SK-N-SH (cell line): ENCODE results near the gene MEF2B. TPM values are rescaled to one million over a fixed set of nuclear protein-coding genes. Genes with fewer than 3 reads are reported as not detected.

ENCODE experiments used
- CTCF ChIA-PET: fragments of 300-600, 350-600 bp; formaldehyde crosslinking; extraction: SDS; loops from one replicate; lab custom pipeline; 2021; lab: Yijun Ruan, JAX
- POLR2A ChIA-PET: fragments of 350-600 bp; sonication (Branson Sonifier 250); formaldehyde crosslinking; extraction: SDS; loops from one replicate; lab custom pipeline; 2020; ENCODE audit warnings: antibody characterized with exemption, inconsistent platforms; lab: Yijun Ruan, JAX
- DNase-seq: peaks from one replicate; pipeline ENCODE4 v3.0.0; 2012
- H2AFZ ChIP-seq: fragments of 200-600 bp; sonication (generic); 2 replicates; pipeline ENCODE4 v1.8.1; 2016; ENCODE audit warnings: antibody characterized with exemption, mild to moderate bottlenecking, low read depth
- H3F3A ChIP-seq: fragments of 200-600 bp; sonication (generic); replicated peaks from 2 replicates; pipeline ENCODE3; 2016; ENCODE audit warnings: antibody characterized with exemption, mild to moderate bottlenecking; ENCODE audit not compliant: insufficient read depth
- H3K27ac ChIP-seq, 2 experiments: fragments of 200-500 bp in 1 of 2; fragments of 200-600 bp in 1 of 2; sonication (Bioruptor generic) in 1 of 2; sonication (generic), shearing (Covaris generic) in 1 of 2; 2 replicates each; pipeline versions ENCODE4 v1.5.1 to v1.6.1; 2014 to 2016; ENCODE audit warnings: low read depth in 2 of 2, inconsistent platforms in 1 of 2, low read length in 1 of 2, mild to moderate bottlenecking in 1 of 2, mixed read lengths in 1 of 2
- H3K27me3 ChIP-seq: fragments of 200-600 bp; sonication (generic), shearing (Covaris generic); 2 replicates; pipeline ENCODE4 v1.6.1; 2016; ENCODE audit warnings: mixed run types; ENCODE audit not compliant: insufficient read depth
- H3K36me3 ChIP-seq, 2 experiments: fragments of 200-500 bp in 1 of 2; fragments of 200-600 bp in 1 of 2; sonication (Bioruptor generic) in 1 of 2; sonication (generic) in 1 of 2; replicated peaks in 1 of 2; 2 replicates each; pipeline versions ENCODE3 to v1.5.1; 2014 to 2016; ENCODE audit warnings: low read length in 1 of 2, mild to moderate bottlenecking in 1 of 2; ENCODE audit not compliant: insufficient read depth in 2 of 2, control insufficient read depth in 1 of 2
- H3K4me1 ChIP-seq, 2 experiments: fragments of 200-500 bp in 1 of 2; fragments of 200-600 bp in 1 of 2; sonication (Bioruptor generic) in 1 of 2; sonication (generic), shearing (Covaris generic) in 1 of 2; 2 replicates each; pipeline versions ENCODE4 v1.5.1 to v1.6.1; 2014 to 2016; ENCODE audit warnings: low read depth in 1 of 2, low read length in 1 of 2, mixed run types in 1 of 2; ENCODE audit not compliant: insufficient read depth in 2 of 2, control insufficient read depth in 1 of 2
- H3K4me2 ChIP-seq: fragments of 200-600 bp; sonication (generic), shearing (Covaris generic); 2 replicates; pipeline ENCODE4 v1.6.1; 2017; ENCODE audit warnings: mixed run types
- H3K4me3 ChIP-seq, 2 experiments: fragments of 200-500 bp in 1 of 2; fragments of 200-600 bp in 1 of 2; sonication (Bioruptor generic) in 1 of 2; sonication (generic), shearing (Covaris generic) in 1 of 2; 2 replicates each; pipeline versions ENCODE4 v1.5.1 to v1.8.1; 2014 to 2016; ENCODE audit warnings: low read depth in 2 of 2, inconsistent platforms in 1 of 2, low read length in 1 of 2, mild to moderate bottlenecking in 1 of 2, mixed read lengths in 1 of 2, moderate library complexity in 1 of 2
- H3K79me2 ChIP-seq: fragments of 200-600 bp; sonication (generic); 2 replicates; pipeline ENCODE4 v1.8.1; 2017; ENCODE audit warnings: mild to moderate bottlenecking; ENCODE audit not compliant: insufficient read depth
- H3K9ac ChIP-seq: fragments of 200-600 bp; sonication (generic); 2 replicates; pipeline ENCODE4 v1.6.1; 2017; ENCODE audit warnings: mixed run types
- H3K9me2 ChIP-seq: fragments of 200-600 bp; sonication (generic); 2 replicates; pipeline ENCODE4 v1.6.1; 2017; ENCODE audit warnings: mixed run types
- H3K9me3 ChIP-seq: fragments of 200-600 bp; sonication (generic); 2 replicates; pipeline ENCODE4 v1.6.1; 2017; ENCODE audit warnings: mixed run types, mild to moderate bottlenecking, moderate library complexity
- H4K20me1 ChIP-seq: fragments of 200-600 bp; sonication (generic); 2 replicates; pipeline ENCODE4 v1.6.1; 2017; ENCODE audit warnings: mild to moderate bottlenecking, mixed run types; ENCODE audit not compliant: insufficient read depth
- CHD2 ChIP-seq: fragments of 150-350 bp; IDR thresholded peaks from 2 replicates; pipeline ENCODE4 v1.6.1; 2018; ENCODE audit warnings: low read length; ENCODE audit not compliant: partially characterized antibody
- ELF1 ChIP-seq: IDR thresholded peaks from 2 replicates; pipeline ENCODE4 v1.4.0; 2012
- EP300 ChIP-seq, 2 experiments: IDR thresholded peaks; 2 replicates each; pipeline versions ENCODE4 v1.4.0 to v1.6.1; 2012; ENCODE audit warnings: borderline replicate concordance in 1 of 2, low read depth in 1 of 2, low read length in 1 of 2
- GABPA ChIP-seq: IDR thresholded peaks from 2 replicates; pipeline ENCODE4 v1.4.0; 2012; ENCODE audit warnings: low read depth, mild to moderate bottlenecking
- GATA2 ChIP-seq: sonication (generic); formaldehyde crosslinking; IDR thresholded peaks from 2 replicates; pipeline ENCODE4 v1.5.0; 2020; ENCODE audit warnings: mild to moderate bottlenecking, missing genetic modification reagents
- JUND ChIP-seq: IDR thresholded peaks from 2 replicates; pipeline ENCODE4 v1.4.0; 2012
- MEF2A ChIP-seq: IDR thresholded peaks from 2 replicates; pipeline ENCODE4 v1.4.0; 2012; ENCODE audit warnings: low read depth, borderline replicate concordance
- MXI1 ChIP-seq: IDR thresholded peaks from 2 replicates; pipeline ENCODE4 v1.6.1; 2012; ENCODE audit warnings: mild to moderate bottlenecking, low read depth, low read length, improper control_type of control experiment
- POLR2AphosphoS5 ChIP-seq: IDR thresholded peaks from 2 replicates; pipeline ENCODE4 v1.6.1; 2012; ENCODE audit warnings: low read depth, low read length
- RAD21 ChIP-seq: IDR thresholded peaks from 2 replicates; pipeline ENCODE4 v1.6.1; 2012; ENCODE audit warnings: mild to moderate bottlenecking, low read length
- RCOR1 ChIP-seq: fragments of 150-350 bp; IDR thresholded peaks from 2 replicates; pipeline ENCODE4 v1.6.1; 2017; ENCODE audit warnings: antibody characterized with exemption, low read length
- RFX5 ChIP-seq: IDR thresholded peaks from 2 replicates; pipeline ENCODE4 v1.6.1; 2012; ENCODE audit warnings: mild to moderate bottlenecking, improper control_type of control experiment, low read length
- RXRA ChIP-seq: IDR thresholded peaks from 2 replicates; pipeline ENCODE4 v1.4.0; 2012; ENCODE audit warnings: low read depth, mild to moderate bottlenecking, borderline replicate concordance
- SIN3A ChIP-seq: IDR thresholded peaks from 2 replicates; pipeline ENCODE4 v1.6.1; 2012; ENCODE audit warnings: low read depth, mild to moderate bottlenecking, low read length, moderate library complexity, borderline replicate concordance
- TAF1 ChIP-seq: IDR thresholded peaks from 2 replicates; pipeline ENCODE4 v1.6.1; 2012; ENCODE audit warnings: low read depth, mild to moderate bottlenecking, low read length, moderate library complexity, borderline replicate concordance
- USF1 ChIP-seq: IDR thresholded peaks from 2 replicates; pipeline ENCODE4 v1.4.0; 2012; ENCODE audit warnings: low read depth, borderline replicate concordance
- YY1 ChIP-seq: IDR thresholded peaks from 2 replicates; pipeline ENCODE4 v1.4.0; 2012; ENCODE audit warnings: low read depth, mild to moderate bottlenecking
- ZBTB33 ChIP-seq: IDR thresholded peaks from 2 replicates; pipeline ENCODE4 v1.4.0; 2012; ENCODE audit warnings: low read depth, borderline replicate concordance
- WGBS: methylation state at CpG from one replicate; pipeline ENCODE4 v1.1.6; 2017; ENCODE audit warnings: low lambda C conversion rate; 5-methylcytosine and 5-hydroxymethylcytosine counted together
- polyA plus RNA-seq, 3 experiments: library from polyadenylated mRNA; depleted of rRNA; stranded (reverse); fragments of >200 nt; gene quantifications; 2 replicates each; pipeline ENCODE4 v1.2.3, GENCODE V29; 2012
- TF ChIP-seq, protein P1 (sequence below): IDR thresholded peaks from 2 replicates; pipeline ENCODE4 v1.4.0; 2012; ENCODE audit warnings: low read depth
- TF ChIP-seq, protein P2 (sequence below): IDR thresholded peaks from 2 replicates; pipeline ENCODE4; 2012
- TF ChIP-seq, protein P3 (sequence below): fragments of 150-350 bp; IDR thresholded peaks from 2 replicates; pipeline ENCODE4 v1.6.1; 2016; ENCODE audit warnings: mild to moderate bottlenecking, low read depth, low read length

MEF2B gene
- polyA plus RNA-seq, 1 of the 3 experiments (the other 2 are of a cell fraction) = 1.0 TPM

GRCh38 chr19:19138109-19138981 lies 31.7 kb downstream of the MEF2B start, which contains the start of gene TMEM161A:
TMEM161A (minus strand) TSS chr19:19138478; CDS start chr19:19138428, 50 bp downstream.
- peak within 1 kb of the TSS; percentile 83 for H3K9ac ChIP-seq
- H3K9me3 ChIP-seq = no peaks in the 10 kb centered on the region
- TF ChIP-seq RXRA (no peak), YY1 (peak; percentile 41; the same call in 1 of the 2 replicates), SIN3A (peak; percentile 61; the same call in 1 of the 2 replicates), GATA2 (CRISPR knock-in tag) (peak; percentile 78), CHD2 (peak; percentile 94), MEF2A (no peak), MXI1 (peak; percentile 75), USF1 (no peak), ELF1 (no peak), ZBTB33 (0 out of 2 replicates have a peak, but pooled peaks have one; percentile 35), RAD21 (no peak), TAF1 (peak; percentile 62; the same call in 1 of the 2 replicates), GABPA (peak; percentile 48), RCOR1 (no peak), RFX5 (peak; percentile 73), JUND (no peak), POLR2AphosphoS5 (peak; percentile 81; the same call in 1 of the 2 replicates), EP300 (IDR thresholded peaks at IDR 0.05; ENCODE audit: borderline replicate concordance in 1 of 2, low read depth in 1 of 2, low read length in 1 of 2) (no peak)
- TF ChIP-seq, protein P1, sequence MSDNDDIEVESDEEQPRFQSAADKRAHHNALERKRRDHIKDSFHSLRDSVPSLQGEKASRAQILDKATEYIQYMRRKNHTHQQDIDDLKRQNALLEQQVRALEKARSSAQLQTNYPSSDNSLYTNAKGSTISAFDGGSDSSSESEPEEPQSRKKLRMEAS = peak; percentile 94
- TF ChIP-seq, protein P2, sequence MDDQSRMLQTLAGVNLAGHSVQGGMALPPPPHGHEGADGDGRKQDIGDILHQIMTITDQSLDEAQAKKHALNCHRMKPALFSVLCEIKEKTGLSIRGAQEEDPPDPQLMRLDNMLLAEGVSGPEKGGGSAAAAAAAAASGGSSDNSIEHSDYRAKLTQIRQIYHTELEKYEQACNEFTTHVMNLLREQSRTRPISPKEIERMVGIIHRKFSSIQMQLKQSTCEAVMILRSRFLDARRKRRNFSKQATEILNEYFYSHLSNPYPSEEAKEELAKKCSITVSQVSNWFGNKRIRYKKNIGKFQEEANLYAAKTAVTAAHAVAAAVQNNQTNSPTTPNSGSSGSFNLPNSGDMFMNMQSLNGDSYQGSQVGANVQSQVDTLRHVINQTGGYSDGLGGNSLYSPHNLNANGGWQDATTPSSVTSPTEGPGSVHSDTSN = peak; percentile 100
- TF ChIP-seq, protein P3, sequence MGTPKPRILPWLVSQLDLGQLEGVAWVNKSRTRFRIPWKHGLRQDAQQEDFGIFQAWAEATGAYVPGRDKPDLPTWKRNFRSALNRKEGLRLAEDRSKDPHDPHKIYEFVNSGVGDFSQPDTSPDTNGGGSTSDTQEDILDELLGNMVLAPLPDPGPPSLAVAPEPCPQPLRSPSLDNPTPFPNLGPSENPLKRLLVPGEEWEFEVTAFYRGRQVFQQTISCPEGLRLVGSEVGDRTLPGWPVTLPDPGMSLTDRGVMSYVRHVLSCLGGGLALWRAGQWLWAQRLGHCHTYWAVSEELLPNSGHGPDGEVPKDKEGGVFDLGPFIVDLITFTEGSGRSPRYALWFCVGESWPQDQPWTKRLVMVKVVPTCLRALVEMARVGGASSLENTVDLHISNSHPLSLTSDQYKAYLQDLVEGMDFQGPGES = peak; percentile 92
- peak within 1 kb of the TSS; percentile 48 to 51; a peak in 2 of 4 replicates for H3K27ac ChIP-seq
- ChIA-PET CTCF (interaction anchor here (0.6 to 3.7 kb wide), 5 partner anchors 18 to 1081 kb away, joined by 3 to 34 read pairs (median 4); no protein-coding TSS in a partner anchor), POLR2A (no interaction called here)
- no peaks in the 10 kb centered on the region for H3K36me3 ChIP-seq
- peaks cover 11% of the 10 kb centered on the region for H3F3A ChIP-seq
- H3K4me1 ChIP-seq = peaks cover 0 to 8% of the 10 kb centered on the region in 2 experiments; a peak in 2 of 4 replicates
- peak; percentile 100 for DNase-seq
- H3K4me3 ChIP-seq = peak within 1 kb of the TSS; percentile 68 to 89
- H3K9me2 ChIP-seq = no peaks in the 10 kb centered on the region
- H4K20me1 ChIP-seq = no peaks in the 10 kb centered on the region
- WGBS = 6% methylated on average over 26 of the region's 42 CpGs
- H3K27me3 ChIP-seq = no peaks in the 10 kb centered on the region
- peak within 1 kb of the TSS; percentile 94 for H2AFZ ChIP-seq
- H3K79me2 ChIP-seq = peaks cover 8% of the 10 kb centered on the region; the same call in 1 of the 2 replicates
- peak within 1 kb of the TSS; percentile 98 for H3K4me2 ChIP-seq
